Measurements from ENCODE around the gene VPS26B.

GRCh38 chr11:134291196-134291595 lies 66.7 kb downstream of the VPS26B start:
- no peak for TF ChIP-seq CTCF (IDR thresholded peaks at IDR 0.05; ENCODE audit: low read depth, low read length)
- TF ChIP-seq MAX (IDR thresholded peaks at IDR 0.05; ENCODE audit: low read depth, low read length): no peak
- no peak for TF ChIP-seq POLR2A (IDR thresholded peaks at IDR 0.05; ENCODE audit: extremely low read depth, insufficient read length)

All from NB4 (cell line).